CD8-positive, alpha-beta memory T cell (primary cell): Measurements from ENCODE around the gene SLPI. TPM values are rescaled to one million over a fixed set of nuclear protein-coding genes. Genes with fewer than 3 reads are reported as not detected.

Experiments
- CTCF ChIA-PET: fragments of 350-600 bp; sonication (Branson Sonifier 250); formaldehyde crosslinking; loops from one replicate; lab custom pipeline; 2021; ENCODE audit warnings: antibody characterized with exemption; lab: Charles Lee
- POLR2A ChIA-PET: fragments of 350-600 bp; sonication (Branson Sonifier 250); formaldehyde crosslinking; loops from one replicate; lab custom pipeline; 2021; ENCODE audit warnings: antibody characterized with exemption; lab: Charles Lee
- DNase-seq, 5 donors: peaks; one replicate each; pipeline versions ENCODE4 v3.0.0 to v3.0.0-alpha.2; 2020 to 2022; ENCODE audit warnings: mixed read lengths in 1 of 5
- H3K27ac ChIP-seq: one replicate; pipeline ENCODE4 v1.7.0; 2013; ENCODE audit warnings: low read depth, mild to moderate bottlenecking, low read length, moderate library complexity
- H3K27me3 ChIP-seq: 2 replicates; pipeline ENCODE4 v1.7.0; 2013; ENCODE audit warnings: low read length, mild to moderate bottlenecking; ENCODE audit not compliant: insufficient read depth, poor library complexity, severe bottlenecking
- H3K36me3 ChIP-seq: 2 replicates; pipeline ENCODE4 v1.7.0; 2013; ENCODE audit warnings: mild to moderate bottlenecking, low read length, moderate library complexity; ENCODE audit not compliant: insufficient read depth
- H3K4me1 ChIP-seq: 2 replicates; pipeline ENCODE4 v1.7.0; 2013; ENCODE audit warnings: mild to moderate bottlenecking, low read length, moderate library complexity; ENCODE audit not compliant: insufficient read depth
- H3K4me3 ChIP-seq: 2 replicates; pipeline ENCODE4 v1.7.0; 2013; ENCODE audit warnings: mild to moderate bottlenecking, low read length
- H3K9me3 ChIP-seq: 2 replicates; pipeline ENCODE4 v1.7.0; 2013; ENCODE audit warnings: mild to moderate bottlenecking, low read length
- H3K27ac Mint-ChIP-seq, 8 donors: one replicate each; pipeline ENCODE4 v1.8.0; 2020 to 2021; ENCODE audit warnings: mixed read lengths in 8 of 8, mild to moderate bottlenecking in 6 of 8, inconsistent platforms in 3 of 8, moderate library complexity in 3 of 8
- H3K27me3 Mint-ChIP-seq, 2 donors: one replicate each; pipeline ENCODE4 v1.8.0; 2020 to 2021; ENCODE audit warnings: mixed read lengths in 2 of 2, mild to moderate bottlenecking in 1 of 2, moderate library complexity in 1 of 2
- H3K36me3 Mint-ChIP-seq, 3 donors: one replicate each; pipeline ENCODE4 v1.8.0; 2020 to 2021; ENCODE audit warnings: mixed read lengths in 3 of 3, inconsistent platforms in 1 of 3, mild to moderate bottlenecking in 1 of 3
- H3K4me1 Mint-ChIP-seq, 3 donors: one replicate each; pipeline ENCODE4 v1.8.0; 2020 to 2021; ENCODE audit warnings: mixed read lengths in 3 of 3, inconsistent platforms in 1 of 3, mild to moderate bottlenecking in 1 of 3
- H3K4me3 Mint-ChIP-seq, 7 donors: one replicate each; pipeline ENCODE4 v1.8.0; 2020 to 2021; ENCODE audit warnings: mixed read lengths in 7 of 7, mild to moderate bottlenecking in 6 of 7, moderate library complexity in 4 of 7, inconsistent platforms in 2 of 7
- H3K9me3 Mint-ChIP-seq, 5 donors: one replicate each; pipeline ENCODE4 v1.8.0; 2020 to 2022; ENCODE audit warnings: mixed read lengths in 5 of 5, mild to moderate bottlenecking in 3 of 5, moderate library complexity in 2 of 5, inconsistent platforms in 1 of 5
- polyA plus RNA-seq: library from polyadenylated mRNA; unstranded; fragments of 300-500 nt; fragmentation: Illumina TruSeq; gene quantifications from one replicate; pipeline ENCODE4 v1.2.3, GENCODE V29; 2021
- total RNA-seq, 2 experiments: library from RNA; stranded (reverse); gene quantifications; one replicate each; pipeline ENCODE4 v1.2.3, GENCODE V29; 2021

Gene SLPI
- total and polyA plus RNA-seq, 3 experiments from 2014 or later = not detected

GRCh38 chr20:45223136-45223535 is 31.2 kb downstream of the SLPI start:
- Mint-ChIP-seq H3K9me3 (no peaks in the 10 kb centered on the region), H3K27ac (no peak overlapping the region), H3K27me3 (peaks cover 3 to 50% of the 10 kb centered on the region in 2 donors), H3K36me3 (no peaks in the 10 kb centered on the region), H3K4me1 (no peaks in the 10 kb centered on the region), H3K4me3 (no peak overlapping the region)
- Histone ChIP-seq H3K27me3 (peaks cover 5% of the 10 kb centered on the region), H3K4me1 (no peaks in the 10 kb centered on the region), H3K27ac (no peak overlapping the region), H3K4me3 (no peak overlapping the region), H3K9me3 (no peaks in the 10 kb centered on the region), H3K36me3 (no peaks in the 10 kb centered on the region)
- ChIA-PET CTCF (no interaction called here), POLR2A (no interaction called here)
- no peak for DNase-seq

GRCh38 chr20:45221076-45221475 is 33.3 kb downstream of the SLPI start, which contains the start of gene SEMG2:
Gene SEMG2, plus strand, starts transcription at chr20:45221373. Its CDS starts 17 bp downstream, at chr20:45221390.
- no peaks in the 10 kb centered on the region for H3K9me3 ChIP-seq
- H3K4me1 ChIP-seq = no peaks in the 10 kb centered on the region
- H3K27me3 ChIP-seq = peaks cover 5% of the 10 kb centered on the region
- ChIA-PET POLR2A (no interaction called here), CTCF (no interaction called here)
- no peaks in the 10 kb centered on the region for H3K4me1 Mint-ChIP-seq
- DNase-seq = no peak
- H3K4me3 Mint-ChIP-seq = no peak within 1 kb of the TSS
- no peaks in the 10 kb centered on the region for H3K36me3 ChIP-seq
- H3K27ac ChIP-seq = no peak within 1 kb of the TSS
- peaks cover 7 to 52% of the 10 kb centered on the region in 2 donors for H3K27me3 Mint-ChIP-seq
- peak within 1 kb of the TSS in 1 of 8 donors; percentile 29 for H3K27ac Mint-ChIP-seq
- H3K36me3 Mint-ChIP-seq = no peaks in the 10 kb centered on the region
- H3K9me3 Mint-ChIP-seq = no peaks in the 10 kb centered on the region
- H3K4me3 ChIP-seq = no peak within 1 kb of the TSS

DNA sequence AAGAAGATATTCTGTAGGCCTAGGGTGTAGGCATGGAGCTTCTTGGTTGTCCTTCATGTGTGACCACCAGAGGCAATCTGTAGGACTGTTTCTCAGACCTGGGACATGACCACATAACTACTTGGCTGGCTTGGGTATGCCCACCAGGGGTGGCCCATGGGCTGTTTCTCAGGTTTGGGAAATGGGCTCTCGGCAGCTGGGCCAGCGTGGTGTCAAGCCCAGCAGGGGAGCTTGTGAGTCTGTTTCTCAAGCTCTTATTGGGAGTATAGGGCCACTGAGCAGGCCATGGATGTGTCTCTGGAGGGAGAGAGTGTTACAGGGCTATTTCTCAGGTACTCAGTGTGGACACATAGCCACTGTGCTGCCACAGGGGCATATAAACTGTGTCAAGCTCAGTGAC is 35.7 kb downstream of the SLPI start:
- Histone ChIP-seq H3K9me3 (no peaks in the 10 kb centered on the region), H3K4me3 (no peak overlapping the region), H3K27ac (no peak overlapping the region), H3K4me1 (no peaks in the 10 kb centered on the region), H3K36me3 (no peaks in the 10 kb centered on the region), H3K27me3 (peaks cover 5% of the 10 kb centered on the region)
- DNase-seq = no peak
- H3K27me3 Mint-ChIP-seq = peaks cover 10 to 59% of the 10 kb centered on the region in 2 donors
- H3K9me3 Mint-ChIP-seq = no peaks in the 10 kb centered on the region
- H3K4me1 Mint-ChIP-seq = no peaks in the 10 kb centered on the region
- ChIA-PET CTCF (no interaction called here), POLR2A (no interaction called here)
- H3K4me3 Mint-ChIP-seq = no peak overlapping the region
- no peaks in the 10 kb centered on the region for H3K36me3 Mint-ChIP-seq
- H3K27ac Mint-ChIP-seq = no peak overlapping the region

GRCh38 chr20:45218124-45218523 is 36.2 kb downstream of the SLPI start:
- CTCF ChIA-PET = no interaction called here
- Histone ChIP-seq H3K9me3 (no peaks in the 10 kb centered on the region), H3K4me3 (no peak overlapping the region), H3K36me3 (no peaks in the 10 kb centered on the region), H3K4me1 (no peaks in the 10 kb centered on the region), H3K27me3 (peaks cover 5% of the 10 kb centered on the region), H3K27ac (no peak overlapping the region)
- POLR2A ChIA-PET = no interaction called here
- no peak for DNase-seq
- H3K4me1 Mint-ChIP-seq = no peaks in the 10 kb centered on the region
- peaks cover 9 to 61% of the 10 kb centered on the region in 2 donors for H3K27me3 Mint-ChIP-seq
- H3K9me3 Mint-ChIP-seq = no peaks in the 10 kb centered on the region
- no peak overlapping the region for H3K27ac Mint-ChIP-seq
- H3K4me3 Mint-ChIP-seq = no peak overlapping the region
- no peaks in the 10 kb centered on the region for H3K36me3 Mint-ChIP-seq

- no peaks in the 10 kb centered on the region for H3K27me3 ChIP-seq
- CTCF ChIA-PET = no interaction called here
- Mint-ChIP-seq H3K36me3 (no peaks in the 10 kb centered on the region), H3K27me3 (peaks cover 17 to 47% of the 10 kb centered on the region in 2 donors), H3K4me3 (no peak overlapping the region), H3K9me3 (no peaks in the 10 kb centered on the region), H3K27ac (no peak overlapping the region), H3K4me1 (no peaks in the 10 kb centered on the region)
- no peak for DNase-seq
- no peaks in the 10 kb centered on the region for H3K4me1 ChIP-seq
- POLR2A ChIA-PET = no interaction called here
- no peaks in the 10 kb centered on the region for H3K9me3 ChIP-seq
- no peak overlapping the region for H3K27ac ChIP-seq
- no peaks in the 10 kb centered on the region for H3K36me3 ChIP-seq
- no peak overlapping the region for H3K4me3 ChIP-seq
Measured at GRCh38 chr20:45212836-45213235, 41.5 kb downstream of the SLPI start.

DNA sequence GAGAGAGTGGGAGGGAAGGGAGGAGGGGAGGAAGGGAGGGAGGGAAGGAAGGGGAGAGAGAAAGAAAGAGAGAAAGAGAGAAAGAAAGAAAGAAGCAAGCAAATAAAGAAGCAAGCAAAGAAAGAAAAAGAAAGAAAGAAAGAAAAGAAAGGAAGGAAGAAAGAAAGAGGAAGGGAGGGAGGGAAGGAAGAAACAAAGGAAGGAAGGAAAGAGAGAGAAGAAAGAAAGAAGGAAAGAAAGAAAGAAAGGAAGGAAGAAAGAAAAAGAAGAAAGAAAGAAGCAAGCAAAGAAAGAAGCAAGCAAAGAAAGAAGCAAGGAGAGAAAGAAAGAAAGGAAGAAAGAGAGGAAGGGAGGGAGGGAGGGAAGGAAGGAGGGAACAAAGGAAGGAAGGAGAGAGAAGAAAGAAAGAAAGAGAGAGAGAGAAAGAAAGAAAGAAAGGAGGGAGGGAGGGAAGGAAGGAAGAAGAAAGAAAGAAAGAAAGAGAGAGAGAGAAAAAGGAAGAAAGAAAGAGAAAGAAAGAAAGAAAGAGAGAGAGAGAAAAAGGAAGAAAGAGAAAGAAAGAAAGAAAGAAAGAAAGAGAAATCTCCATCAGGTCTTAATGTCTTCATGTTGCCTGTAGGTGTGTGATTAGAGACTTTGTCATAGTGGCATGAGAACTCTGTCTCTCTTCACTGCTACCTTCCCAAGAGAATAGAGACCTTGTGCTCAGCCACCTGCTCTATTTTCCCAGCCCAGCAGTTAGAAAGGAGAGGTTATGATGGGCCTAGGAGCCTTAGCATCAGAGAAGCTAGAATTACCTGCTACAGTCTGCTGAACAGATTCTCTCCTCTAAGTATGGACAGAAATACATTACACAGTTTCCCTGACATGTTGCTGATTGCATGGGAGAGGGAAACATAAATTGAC is 42.5 kb downstream of the SLPI start:
- no peak overlapping the region for H3K4me3 ChIP-seq
- peaks cover 19 to 52% of the 10 kb centered on the region in 2 donors for H3K27me3 Mint-ChIP-seq
- H3K4me1 ChIP-seq = no peaks in the 10 kb centered on the region
- ChIA-PET POLR2A (no interaction called here), CTCF (no interaction called here)
- no peaks in the 10 kb centered on the region for H3K9me3 ChIP-seq
- no peak overlapping the region for H3K4me3 Mint-ChIP-seq
- no peaks in the 10 kb centered on the region for H3K36me3 Mint-ChIP-seq
- H3K27me3 ChIP-seq = no peaks in the 10 kb centered on the region
- no peaks in the 10 kb centered on the region for H3K9me3 Mint-ChIP-seq
- no peak overlapping the region for H3K27ac Mint-ChIP-seq
- H3K27ac ChIP-seq = no peak overlapping the region
- DNase-seq = no peak
- H3K36me3 ChIP-seq = no peaks in the 10 kb centered on the region
- no peaks in the 10 kb centered on the region for H3K4me1 Mint-ChIP-seq

- H3K9me3 ChIP-seq = no peaks in the 10 kb centered on the region
- POLR2A ChIA-PET = no interaction called here
- no peaks in the 10 kb centered on the region for H3K9me3 Mint-ChIP-seq
- H3K36me3 Mint-ChIP-seq = no peaks in the 10 kb centered on the region
- H3K36me3 ChIP-seq = no peaks in the 10 kb centered on the region
- H3K27me3 ChIP-seq = peaks cover 5% of the 10 kb centered on the region
- no peak overlapping the region for H3K27ac ChIP-seq
- CTCF ChIA-PET = no interaction called here
- peaks cover 19 to 61% of the 10 kb centered on the region in 2 donors for H3K27me3 Mint-ChIP-seq
- no peaks in the 10 kb centered on the region for H3K4me1 ChIP-seq
- no peak overlapping the region for H3K27ac Mint-ChIP-seq
- H3K4me1 Mint-ChIP-seq = no peaks in the 10 kb centered on the region
- no peak overlapping the region for H3K4me3 Mint-ChIP-seq
- no peak overlapping the region for H3K4me3 ChIP-seq
- no peak for DNase-seq
Measured at GRCh38 chr20:45209924-45210323, 44.4 kb downstream of the SLPI start.

DNA sequence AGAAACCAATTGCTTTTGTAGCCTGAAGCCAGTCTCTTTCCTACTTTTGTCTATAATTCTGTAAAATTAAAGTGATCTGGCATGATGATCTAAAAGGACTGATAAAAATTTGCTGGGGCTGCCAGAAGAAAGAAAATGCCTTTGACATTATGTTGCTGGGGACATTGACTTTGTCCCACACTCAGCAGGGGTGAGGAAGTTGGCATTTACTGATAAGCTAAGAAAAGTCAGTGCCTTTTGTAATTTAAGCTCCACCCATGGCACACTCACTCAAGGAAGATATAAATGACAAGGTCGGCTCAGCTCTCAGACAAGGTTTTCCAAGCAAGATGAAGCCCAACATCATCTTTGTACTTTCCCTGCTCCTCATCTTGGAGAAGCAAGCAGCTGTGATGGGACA is 47.6 kb downstream of the SLPI start, which contains the start of gene SEMG1:
SEMG1 (plus strand) TSS at position 309 of the 400 bp plus-strand sequence; CDS start at position 330, 21 bp downstream.
- Mint-ChIP-seq H3K4me3 (no peak within 1 kb of the TSS), H3K27ac (no peak within 1 kb of the TSS), H3K4me1 (no peaks in the 10 kb centered on the region), H3K27me3 (peaks cover 23 to 56% of the 10 kb centered on the region in 2 donors), H3K36me3 (no peaks in the 10 kb centered on the region), H3K9me3 (peaks cover 2 to 13% (median 6%) of the 10 kb centered on the region in 5 donors)
- H3K9me3 ChIP-seq = no peaks in the 10 kb centered on the region
- no peak within 1 kb of the TSS for H3K4me3 ChIP-seq
- ChIA-PET POLR2A (no interaction called here), CTCF (no interaction called here)
- no peak for DNase-seq
- no peaks in the 10 kb centered on the region for H3K36me3 ChIP-seq
- H3K27me3 ChIP-seq = peaks cover 5% of the 10 kb centered on the region
- H3K4me1 ChIP-seq = no peaks in the 10 kb centered on the region
- H3K27ac ChIP-seq = no peak within 1 kb of the TSS
